Panc1 (cell line): Measurements from ENCODE around the gene TMEM14B. TPM values are rescaled to one million over a fixed set of nuclear protein-coding genes. Genes with fewer than 3 reads are reported as not detected.

Source experiments
- ATAC-seq: fragments of 200-7000 bp; cut with Tn5 transposase; 2 replicates; pipeline ENCODE4 v1.9.1; 2020; ENCODE audit warnings: mild to moderate bottlenecking, moderate library complexity
- BruUV-seq: library from RNA; stranded (reverse); fragments of 400-500 nt; replicated peaks from 2 replicates; lab custom pipeline; 2021; lab: Mats Ljungman, UMichigan
- CTCF ChIA-PET: fragments of 300-600 bp; sonication (Branson Sonifier 250); formaldehyde crosslinking; loops from one replicate; lab custom pipeline; 2022; ENCODE audit warnings: antibody characterized with exemption; lab: Charles Lee
- POLR2A ChIA-PET: fragments of 300-600 bp; sonication (Branson Sonifier 250); formaldehyde crosslinking; loops from one replicate; lab custom pipeline; 2022; ENCODE audit warnings: antibody characterized with exemption; lab: Charles Lee
- DNase-seq: peaks from one replicate; pipeline ENCODE4 v3.0.0-alpha.2; 2010; ENCODE audit warnings: low read depth, low spot score
- H3K27ac ChIP-seq: 2 replicates; pipeline ENCODE4 v1.5.1; 2011; ENCODE audit warnings: mild to moderate bottlenecking, low read length, inconsistent platforms
- H3K27me3 ChIP-seq: fragments of 200-500 bp; sonication (Bioruptor generic); 2 replicates; pipeline ENCODE4 v1.6.0; 2014; ENCODE audit warnings: low read length, inconsistent platforms; ENCODE audit not compliant: control insufficient read depth, insufficient read depth
- H3K36me3 ChIP-seq: fragments of 200-500 bp; sonication (Bioruptor generic); 2 replicates; pipeline ENCODE4 v1.5.1; 2014; ENCODE audit warnings: inconsistent platforms, mild to moderate bottlenecking, low read length, moderate library complexity; ENCODE audit not compliant: control insufficient read depth, insufficient read depth
- H3K4me1 ChIP-seq: 2 replicates; pipeline ENCODE4 v1.5.1; 2011; ENCODE audit warnings: inconsistent platforms, mild to moderate bottlenecking, low read length, moderate library complexity; ENCODE audit not compliant: control insufficient read depth, insufficient read depth
- H3K4me3 ChIP-seq, 2 experiments: 2 replicates each; pipeline ENCODE4 v1.5.1; 2011 to 2012; ENCODE audit warnings: low read depth in 2 of 2, low read length in 2 of 2, mild to moderate bottlenecking in 2 of 2, inconsistent platforms in 1 of 2, moderate library complexity in 1 of 2
- H3K9me3 ChIP-seq: fragments of 200-500 bp; sonication (Bioruptor generic); 2 replicates; pipeline ENCODE4 v1.5.1; 2014; ENCODE audit warnings: low read depth, mild to moderate bottlenecking, inconsistent platforms, low read length, moderate library complexity; ENCODE audit not compliant: control insufficient read depth, insufficient read depth
- POLR2AphosphoS5 ChIP-seq: IDR thresholded peaks from 2 replicates; pipeline ENCODE4 v1.6.1; 2012; ENCODE audit warnings: mild to moderate bottlenecking, low read depth, low read length, moderate library complexity
- REST ChIP-seq, 2 experiments: IDR thresholded peaks; 2 replicates each; pipeline ENCODE4 v1.6.1; 2011 to 2012; ENCODE audit warnings: low read depth in 2 of 2, control low read depth in 1 of 2, low read length in 1 of 2, mild to moderate bottlenecking in 1 of 2, moderate library complexity in 1 of 2; ENCODE audit not compliant: insufficient read depth in 1 of 2
- SIN3A ChIP-seq: IDR thresholded peaks from 2 replicates; pipeline ENCODE4 v1.6.1; 2012; ENCODE audit warnings: low read depth, mild to moderate bottlenecking, low read length, moderate library complexity, borderline replicate concordance; ENCODE audit not compliant: insufficient read depth
- TCF7L2 ChIP-seq: IDR thresholded peaks from 2 replicates; pipeline ENCODE4 v1.6.1; 2011; ENCODE audit warnings: mild to moderate bottlenecking, low read depth, low read length, inconsistent platforms
- in situ Hi-C: cut with HindIII; loops from 2 replicates; pipeline ENCODE4 v1.10.0; 2016; ENCODE audit warnings: low sequenced_read_pairs, low pct_unique_long_range_greater_than_20kb
- intact Hi-C: fragments of 100-400 bp; cut with micrococcal nuclease; formaldehyde crosslinking; loops from one replicate; pipeline ENCODE4 v1.10.0; 2022; ENCODE audit not compliant: unreplicated experiment
- total RNA-seq: library from RNA; stranded (reverse); gene quantifications from one replicate; pipeline ENCODE4 v1.2.1, GENCODE V29; 2021; ENCODE audit not compliant: unreplicated experiment
- TF ChIP-seq, protein P1 (sequence below): fragments of 450-650 bp; IDR thresholded peaks from 2 replicates; pipeline ENCODE4 v1.5.1; 2017; ENCODE audit warnings: mild to moderate bottlenecking

The TMEM14B gene
- total RNA-seq, 1 experiment from 2014 or later, result 180 TPM

DNA sequence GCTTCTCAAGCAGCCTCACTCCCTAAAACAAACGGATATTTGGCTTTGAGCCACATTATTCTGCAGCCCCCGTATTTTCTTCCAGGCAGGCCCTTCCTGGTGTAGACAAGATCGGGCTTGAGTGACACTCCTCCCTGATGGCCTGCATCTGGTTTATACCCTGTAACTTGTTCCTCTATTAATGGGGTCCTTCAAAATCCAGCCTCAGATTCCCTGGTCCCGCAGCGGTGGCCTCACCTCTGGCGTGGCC, 25.1 kb upstream of the TMEM14B start:
- H3K27ac ChIP-seq, result peak overlapping the region; percentile 95
- H3K36me3 ChIP-seq, result no peaks in the 10 kb centered on the region
- no peaks in the 10 kb centered on the region for H3K27me3 ChIP-seq
- peak overlapping the region; percentile 77 to 91 for H3K4me3 ChIP-seq
- no peaks in the 10 kb centered on the region for H3K9me3 ChIP-seq
- in situ Hi-C loops, result no loop called here
- ATAC-seq (no peak), DNase-seq (no peak)
- CTCF ChIA-PET, result no interaction called here
- intact Hi-C loops, result no loop called here
- TF ChIP-seq TCF7L2 (no peak), SIN3A (no peak), REST (IDR thresholded peaks at IDR 0.05; ENCODE audit: insufficient read depth in 1 of 2, low read depth in 2 of 2, low read length in 1 of 2) (no peak), POLR2AphosphoS5 (no peak)
- TF ChIP-seq, protein P1, sequence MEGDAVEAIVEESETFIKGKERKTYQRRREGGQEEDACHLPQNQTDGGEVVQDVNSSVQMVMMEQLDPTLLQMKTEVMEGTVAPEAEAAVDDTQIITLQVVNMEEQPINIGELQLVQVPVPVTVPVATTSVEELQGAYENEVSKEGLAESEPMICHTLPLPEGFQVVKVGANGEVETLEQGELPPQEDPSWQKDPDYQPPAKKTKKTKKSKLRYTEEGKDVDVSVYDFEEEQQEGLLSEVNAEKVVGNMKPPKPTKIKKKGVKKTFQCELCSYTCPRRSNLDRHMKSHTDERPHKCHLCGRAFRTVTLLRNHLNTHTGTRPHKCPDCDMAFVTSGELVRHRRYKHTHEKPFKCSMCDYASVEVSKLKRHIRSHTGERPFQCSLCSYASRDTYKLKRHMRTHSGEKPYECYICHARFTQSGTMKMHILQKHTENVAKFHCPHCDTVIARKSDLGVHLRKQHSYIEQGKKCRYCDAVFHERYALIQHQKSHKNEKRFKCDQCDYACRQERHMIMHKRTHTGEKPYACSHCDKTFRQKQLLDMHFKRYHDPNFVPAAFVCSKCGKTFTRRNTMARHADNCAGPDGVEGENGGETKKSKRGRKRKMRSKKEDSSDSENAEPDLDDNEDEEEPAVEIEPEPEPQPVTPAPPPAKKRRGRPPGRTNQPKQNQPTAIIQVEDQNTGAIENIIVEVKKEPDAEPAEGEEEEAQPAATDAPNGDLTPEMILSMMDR, result no peak
- no TSS peak for BruUV-seq
- peaks cover 18% of the 10 kb centered on the region for H3K4me1 ChIP-seq
- POLR2A ChIA-PET, result interaction anchor here (1.0 kb wide), 1 partner anchor 199 kb away, joined by 8 read pairs; no protein-coding TSS in a partner anchor

GRCh38 chr6:10722820-10723566, 24.6 kb upstream of the TMEM14B start, which contains the start of gene TMEM14C:
Gene TMEM14C, plus strand, starts transcription at chr6:10723070. Its CDS starts 1,544 bp downstream, at chr6:10724614.
- TF ChIP-seq SIN3A (peak; percentile 76; the same call in 1 of the 2 replicates), TCF7L2 (no peak; the same call in 1 of the 2 replicates), REST (IDR thresholded peaks at IDR 0.05; ENCODE audit: insufficient read depth in 1 of 2, low read depth in 2 of 2, low read length in 1 of 2) (no peak), POLR2AphosphoS5 (peak; percentile 93)
- H3K27me3 ChIP-seq, result no peaks in the 10 kb centered on the region
- no peaks in the 10 kb centered on the region for H3K36me3 ChIP-seq
- POLR2A ChIA-PET, result interaction anchor here (1.0 kb wide), 1 partner anchor 200 kb away, joined by 8 read pairs; no protein-coding TSS in a partner anchor
- peak; percentile 91 for DNase-seq
- peaks cover 18% of the 10 kb centered on the region for H3K4me1 ChIP-seq
- H3K9me3 ChIP-seq, result no peaks in the 10 kb centered on the region
- BruUV-seq, result TSS peak; percentile 92
- H3K27ac ChIP-seq, result peak within 1 kb of the TSS; percentile 95
- CTCF ChIA-PET, result interaction anchor here (0.5 kb wide), 1 partner anchor 28 kb away, joined by 11 read pairs; the partner anchor contains the start of gene PAK1IP1
- intact Hi-C loops (no loop called here), in situ Hi-C loops (no loop called here)
- H3K4me3 ChIP-seq, result peak within 1 kb of the TSS; percentile 77 to 91
- ATAC-seq, result peak; percentile 100
